Suprapubic skin (tissue), 4 donors: ENCODE measurements around the gene RAB11A.

Experiments used
- CTCF ChIP-seq, 2 donors: fragments of 200-600 bp in 1 of 2; fragments of 450-650 bp in 1 of 2; sonication (generic) in 1 of 2; IDR thresholded peaks; one replicate each; pipeline ENCODE4 v1.5.1; 2016 to 2019; ENCODE audit warnings: antibody characterized with exemption in 2 of 2, mild to moderate bottlenecking in 1 of 2, moderate library complexity in 1 of 2
- EP300 ChIP-seq: sonication (generic); formaldehyde crosslinking; IDR thresholded peaks from one replicate; pipeline ENCODE4 v1.6.1; 2017; ENCODE audit warnings: antibody characterized with exemption
- POLR2AphosphoS5 ChIP-seq, 3 donors: sonication (generic); formaldehyde crosslinking; IDR thresholded peaks; one replicate each; pipeline ENCODE4 v1.6.1; 2017; ENCODE audit warnings: antibody characterized with exemption in 3 of 3

GRCh38 chr15:65887565-65887964, 18.3 kb downstream of the RAB11A start:
- TF ChIP-seq CTCF (IDR thresholded peaks at IDR 0.05) = no peak
- TF ChIP-seq POLR2AphosphoS5 (IDR thresholded peaks at IDR 0.05) = no peak
- no peak for TF ChIP-seq EP300
